ENCODE measurements around the gene SLC4A7.
"Not testable (repeated sequence)": the region's sequence is repeated elsewhere in the genome, so short reads cannot be mapped to it uniquely, and the experiment has no call there.

SLC4A7 gene

GRCh38 chr3:27484015-27484844, at the start of gene SLC4A7:
Gene SLC4A7, minus strand, starts transcription at chr3:27484384. Its CDS starts 258 bp downstream, at chr3:27484126.
- DNase-seq (ENCODE audit: low spot score) = peak; percentile 98

GRCh38 chr3:27533261-27533607, 49.0 kb upstream of the SLC4A7 start:
- DNase-seq (ENCODE audit: low spot score) = no peak

- no peak for DNase-seq (ENCODE audit: low spot score)
Observed at GRCh38 chr3:27532426-27533260, 48.5 kb upstream of the SLC4A7 start.

GRCh38 chr3:27531193-27531751, 47.1 kb upstream of the SLC4A7 start:
- not testable (repeated sequence) for DNase-seq (ENCODE audit: low spot score)

GRCh38 chr3:27528791-27529190, 44.6 kb upstream of the SLC4A7 start:
- no peak for DNase-seq (ENCODE audit: low spot score)

GRCh38 chr3:27526614-27527315, 42.6 kb upstream of the SLC4A7 start:
- no peak for DNase-seq (ENCODE audit: low spot score)

GRCh38 chr3:27521872-27522265, 37.7 kb upstream of the SLC4A7 start:
- no peak for DNase-seq (ENCODE audit: low spot score)

GRCh38 chr3:27521179-27521871, 37.1 kb upstream of the SLC4A7 start:
- DNase-seq (ENCODE audit: low spot score) = no peak

GRCh38 chr3:27511724-27512422, 27.7 kb upstream of the SLC4A7 start:
- DNase-seq (ENCODE audit: low spot score) = no peak

- DNase-seq (ENCODE audit: low spot score) = no peak
Observed at GRCh38 chr3:27509376-27509775, 25.2 kb upstream of the SLC4A7 start.

- no peak for DNase-seq (ENCODE audit: low spot score)
Observed at GRCh38 chr3:27508424-27508823, 24.2 kb upstream of the SLC4A7 start.

- DNase-seq (ENCODE audit: low spot score) = no peak
Observed at GRCh38 chr3:27507515-27508266, 23.5 kb upstream of the SLC4A7 start.

- no peak for DNase-seq (ENCODE audit: low spot score)
Observed at GRCh38 chr3:27507111-27507510, 22.9 kb upstream of the SLC4A7 start.

- DNase-seq (ENCODE audit: low spot score) = no peak
Observed at GRCh38 chr3:27504749-27505148, 20.6 kb upstream of the SLC4A7 start.

- no peak for DNase-seq (ENCODE audit: low spot score)
Observed at GRCh38 chr3:27503526-27503925, 19.3 kb upstream of the SLC4A7 start.

- no peak for DNase-seq (ENCODE audit: low spot score)
Observed at GRCh38 chr3:27501759-27502158, 17.6 kb upstream of the SLC4A7 start.

GRCh38 chr3:27500986-27501385, 16.8 kb upstream of the SLC4A7 start:
- no peak for DNase-seq (ENCODE audit: low spot score)

GRCh38 chr3:27500035-27500434, 15.9 kb upstream of the SLC4A7 start:
- no peak for DNase-seq (ENCODE audit: low spot score)

- no peak for DNase-seq (ENCODE audit: low spot score)
Observed at GRCh38 chr3:27494784-27495183, 10.6 kb upstream of the SLC4A7 start.

- DNase-seq (ENCODE audit: low spot score) = no peak
Observed at GRCh38 chr3:27488821-27489220, 4.6 kb upstream of the SLC4A7 start.

Data from D341Med (cell line).